ENCODE results near the gene EVC.

EVC gene

DNA sequence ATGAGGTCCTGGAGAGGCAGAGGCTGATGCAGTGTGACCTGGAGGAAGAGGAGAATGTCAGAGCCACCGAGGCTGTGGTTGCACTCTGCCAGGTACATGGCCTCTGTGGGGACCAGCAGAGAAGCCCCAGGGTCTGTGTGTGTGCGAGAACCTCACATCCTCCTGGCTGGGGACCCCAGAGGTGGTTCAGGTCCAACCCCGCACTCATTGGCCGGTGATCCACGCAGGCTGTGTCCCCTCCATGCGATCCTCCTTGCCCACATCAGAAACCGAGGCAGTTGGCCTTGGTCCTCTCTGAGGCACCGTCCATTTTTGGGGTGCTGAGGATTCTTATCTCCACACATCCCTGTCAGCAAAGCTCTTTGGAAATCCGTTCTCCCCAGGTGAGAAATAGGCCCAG is 45.3 kb downstream of the EVC start:
- Histone ChIP-seq H3K4me1 (ENCODE audit: insufficient read depth, low read length) (peaks cover 25% of the 10 kb centered on the region), H3K4me3 (ENCODE audit: low read length) (no peak overlapping the region), H3K9ac (ENCODE audit: low read depth, low read length) (no peak overlapping the region), H3K9me3 (ENCODE audit: insufficient read depth, low read depth, low read length) (no peaks in the 10 kb centered on the region), H3K36me3 (ENCODE audit: insufficient read depth, low read length) (peaks cover 35% of the 10 kb centered on the region), H3K27me3 (ENCODE audit: insufficient read depth, low read length) (no peaks in the 10 kb centered on the region), H3K27ac (ENCODE audit: low read depth, low read length) (no peak overlapping the region)
- 95% methylated on average over 9 of the region's 9 CpGs for WGBS

DNA sequence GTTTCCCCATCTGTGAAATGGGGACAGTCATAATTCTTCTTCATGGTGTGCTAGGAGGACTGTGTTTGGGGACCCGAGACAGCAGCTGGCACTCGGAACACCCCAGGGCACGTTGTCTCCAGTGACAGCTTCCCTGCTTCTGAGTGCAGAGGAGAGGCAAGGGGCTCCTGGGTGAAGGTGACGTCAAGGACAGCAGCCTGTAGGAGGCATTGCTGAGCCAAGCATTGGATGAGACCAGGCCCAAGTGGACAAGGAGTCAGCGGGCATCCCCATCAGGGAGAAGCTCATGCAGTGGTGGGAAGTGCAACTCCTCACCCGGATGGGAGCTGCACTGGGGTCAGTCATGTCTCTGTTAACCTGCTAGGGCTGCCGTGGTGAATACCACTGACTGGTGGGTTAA is 46.1 kb downstream of the EVC start:
- Histone ChIP-seq H3K9me3 (ENCODE audit: insufficient read depth, low read depth, low read length) (no peaks in the 10 kb centered on the region), H3K9ac (ENCODE audit: low read depth, low read length) (no peak overlapping the region), H3K27ac (ENCODE audit: low read depth, low read length) (no peak overlapping the region), H3K4me1 (ENCODE audit: insufficient read depth, low read length) (peaks cover 18% of the 10 kb centered on the region), H3K36me3 (ENCODE audit: insufficient read depth, low read length) (peaks cover 35% of the 10 kb centered on the region), H3K4me3 (ENCODE audit: low read length) (no peak overlapping the region), H3K27me3 (ENCODE audit: insufficient read depth, low read length) (no peaks in the 10 kb centered on the region)
- WGBS: 92% methylated on average over 7 of the region's 7 CpGs

GRCh38 chr4:5757536-5757935 is 46.5 kb downstream of the EVC start:
- H3K9ac ChIP-seq (ENCODE audit: low read depth, low read length): no peak overlapping the region
- H3K27me3 ChIP-seq (ENCODE audit: insufficient read depth, low read length): no peaks in the 10 kb centered on the region
- 95% methylated on average over 4 of the region's 4 CpGs for WGBS
- H3K4me3 ChIP-seq (ENCODE audit: low read length): no peak overlapping the region
- peaks cover 35% of the 10 kb centered on the region for H3K36me3 ChIP-seq (ENCODE audit: insufficient read depth, low read length)
- H3K27ac ChIP-seq (ENCODE audit: low read depth, low read length): no peak overlapping the region
- H3K9me3 ChIP-seq (ENCODE audit: insufficient read depth, low read depth, low read length): no peaks in the 10 kb centered on the region
- H3K4me1 ChIP-seq (ENCODE audit: insufficient read depth, low read length): peaks cover 14% of the 10 kb centered on the region

DNA sequence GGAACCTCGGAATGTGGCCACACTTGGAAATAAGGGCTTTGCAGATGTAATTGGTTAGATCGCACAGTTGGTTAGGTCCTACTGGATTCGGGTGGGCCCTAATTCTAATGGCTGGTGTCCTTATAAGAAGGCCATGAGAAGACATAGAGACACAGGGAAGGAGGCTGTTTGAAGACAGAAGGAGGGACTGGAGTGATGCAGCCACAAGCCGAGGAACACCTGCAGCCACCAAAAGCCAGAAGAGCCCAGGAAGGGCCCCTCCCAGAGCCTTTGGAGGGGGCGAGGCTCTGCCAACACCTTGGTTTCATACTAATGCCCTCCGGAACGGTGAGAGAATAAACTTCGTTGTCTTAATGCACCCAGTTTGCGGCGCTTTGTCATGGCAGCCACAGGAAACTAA is 47.0 kb downstream of the EVC start:
- no peak overlapping the region for H3K9ac ChIP-seq (ENCODE audit: low read depth, low read length)
- no peaks in the 10 kb centered on the region for H3K9me3 ChIP-seq (ENCODE audit: insufficient read depth, low read depth, low read length)
- peaks cover 10% of the 10 kb centered on the region; the same call in 1 of the 2 replicates for H3K4me1 ChIP-seq (ENCODE audit: insufficient read depth, low read length)
- WGBS: 95% methylated on average over 10 of the region's 10 CpGs
- H3K36me3 ChIP-seq (ENCODE audit: insufficient read depth, low read length): peaks cover 35% of the 10 kb centered on the region
- no peaks in the 10 kb centered on the region for H3K27me3 ChIP-seq (ENCODE audit: insufficient read depth, low read length)
- no peak overlapping the region for H3K4me3 ChIP-seq (ENCODE audit: low read length)
- H3K27ac ChIP-seq (ENCODE audit: low read depth, low read length): no peak overlapping the region

GRCh38 chr4:5758741-5759140 is 47.7 kb downstream of the EVC start:
- Histone ChIP-seq H3K36me3 (ENCODE audit: insufficient read depth, low read length) (peaks cover 33% of the 10 kb centered on the region), H3K9me3 (ENCODE audit: insufficient read depth, low read depth, low read length) (no peaks in the 10 kb centered on the region), H3K27ac (ENCODE audit: low read depth, low read length) (no peak overlapping the region), H3K27me3 (ENCODE audit: insufficient read depth, low read length) (no peaks in the 10 kb centered on the region), H3K4me1 (ENCODE audit: insufficient read depth, low read length) (0 out of 2 replicates have a peak, but pooled peaks cover 7% of the 10 kb centered on the region), H3K4me3 (ENCODE audit: low read length) (no peak overlapping the region), H3K9ac (ENCODE audit: low read depth, low read length) (no peak overlapping the region)
- WGBS: 93% methylated on average over 7 of the region's 7 CpGs

- no peak overlapping the region for H3K9ac ChIP-seq (ENCODE audit: low read depth, low read length)
- H3K9me3 ChIP-seq (ENCODE audit: insufficient read depth, low read depth, low read length): no peaks in the 10 kb centered on the region
- H3K4me3 ChIP-seq (ENCODE audit: low read length): no peak overlapping the region
- no peaks in the 10 kb centered on the region for H3K27me3 ChIP-seq (ENCODE audit: insufficient read depth, low read length)
- H3K27ac ChIP-seq (ENCODE audit: low read depth, low read length): no peak overlapping the region
- 92% methylated on average over 22 of the region's 22 CpGs for WGBS
- 0 out of 2 replicates have a peak, but pooled peaks cover 7% of the 10 kb centered on the region for H3K4me1 ChIP-seq (ENCODE audit: insufficient read depth, low read length)
- H3K36me3 ChIP-seq (ENCODE audit: insufficient read depth, low read length): peaks cover 26% of the 10 kb centered on the region
Measured at GRCh38 chr4:5759236-5760075, 48.5 kb downstream of the EVC start.

DNA sequence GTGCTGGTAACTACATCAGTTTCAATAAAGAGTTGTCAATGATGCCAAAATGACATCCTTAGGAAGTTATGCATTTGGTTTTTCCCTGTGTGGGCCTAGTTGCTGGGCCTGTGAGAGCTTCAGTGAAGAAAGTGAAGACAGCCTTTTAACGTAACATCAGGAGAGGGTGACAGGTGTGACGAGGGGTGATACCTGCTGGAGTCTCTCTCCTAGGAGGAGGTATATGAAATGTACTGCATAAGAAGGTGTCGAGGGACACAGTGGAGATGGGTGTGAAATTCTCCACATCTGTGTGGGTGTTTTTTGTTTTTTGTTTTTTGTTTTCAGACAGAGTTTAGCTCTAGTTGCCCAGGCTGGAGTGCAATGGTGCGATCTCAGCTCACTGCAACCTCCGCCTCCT is 49.2 kb downstream of the EVC start:
- H3K9me3 ChIP-seq (ENCODE audit: insufficient read depth, low read depth, low read length): no peaks in the 10 kb centered on the region
- no peaks in the 10 kb centered on the region for H3K27me3 ChIP-seq (ENCODE audit: insufficient read depth, low read length)
- 93% methylated on average over 5 of the region's 5 CpGs for WGBS
- H3K27ac ChIP-seq (ENCODE audit: low read depth, low read length): no peak overlapping the region
- H3K4me1 ChIP-seq (ENCODE audit: insufficient read depth, low read length): 0 out of 2 replicates have a peak, but pooled peaks cover 7% of the 10 kb centered on the region
- H3K36me3 ChIP-seq (ENCODE audit: insufficient read depth, low read length): peaks cover 25% of the 10 kb centered on the region
- no peak overlapping the region for H3K9ac ChIP-seq (ENCODE audit: low read depth, low read length)
- no peak overlapping the region for H3K4me3 ChIP-seq (ENCODE audit: low read length)

GRCh38 chr4:5760936-5761480 is 50.0 kb downstream of the EVC start:
- H3K9ac ChIP-seq (ENCODE audit: low read depth, low read length): no peak overlapping the region
- 88% methylated on average over 9 of the region's 9 CpGs for WGBS
- no peaks in the 10 kb centered on the region for H3K27me3 ChIP-seq (ENCODE audit: insufficient read depth, low read length)
- 0 out of 2 replicates have a peak, but pooled peaks cover 7% of the 10 kb centered on the region for H3K4me1 ChIP-seq (ENCODE audit: insufficient read depth, low read length)
- peaks cover 22% of the 10 kb centered on the region; the same call in 1 of the 2 replicates for H3K36me3 ChIP-seq (ENCODE audit: insufficient read depth, low read length)
- H3K9me3 ChIP-seq (ENCODE audit: insufficient read depth, low read depth, low read length): no peaks in the 10 kb centered on the region
- no peak overlapping the region for H3K4me3 ChIP-seq (ENCODE audit: low read length)
- no peak overlapping the region for H3K27ac ChIP-seq (ENCODE audit: low read depth, low read length)

DNA sequence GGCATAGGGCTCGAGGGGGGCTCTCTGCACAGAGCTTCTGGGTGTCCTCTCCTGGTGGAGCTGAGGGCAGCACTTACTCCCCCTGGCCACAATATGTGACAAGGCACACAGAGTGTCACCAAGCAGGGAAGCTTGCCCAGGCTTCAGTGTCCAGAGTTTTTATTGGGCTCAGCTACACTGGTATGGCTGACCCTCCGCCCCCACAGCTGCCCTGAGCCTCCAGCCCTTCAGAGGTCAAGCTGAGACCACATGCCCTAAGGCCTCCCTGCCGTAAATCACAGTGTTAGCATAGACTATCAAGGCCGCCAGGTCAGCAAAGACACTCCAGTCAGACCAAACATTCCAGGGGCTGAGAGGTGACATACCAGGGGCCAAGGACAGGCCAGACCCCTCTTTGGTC is 59.0 kb downstream of the EVC start:
- Histone ChIP-seq H3K27me3 (ENCODE audit: insufficient read depth, low read length) (no peaks in the 10 kb centered on the region), H3K9me3 (ENCODE audit: insufficient read depth, low read depth, low read length) (peaks cover 28% of the 10 kb centered on the region), H3K4me3 (ENCODE audit: low read length) (no peak overlapping the region), H3K36me3 (ENCODE audit: insufficient read depth, low read length) (peaks cover 23% of the 10 kb centered on the region), H3K9ac (ENCODE audit: low read depth, low read length) (no peak overlapping the region), H3K4me1 (ENCODE audit: insufficient read depth, low read length) (no peaks in the 10 kb centered on the region; the same call in 1 of the 2 replicates), H3K27ac (ENCODE audit: low read depth, low read length) (no peak overlapping the region)
- 89% methylated on average over 4 of the region's 4 CpGs for WGBS

GRCh38 chr4:5772528-5773270 is 61.7 kb downstream of the EVC start:
- Histone ChIP-seq H3K9me3 (ENCODE audit: insufficient read depth, low read depth, low read length) (peaks cover 53% of the 10 kb centered on the region), H3K27me3 (ENCODE audit: insufficient read depth, low read length) (no peaks in the 10 kb centered on the region), H3K9ac (ENCODE audit: low read depth, low read length) (no peak overlapping the region), H3K4me1 (ENCODE audit: insufficient read depth, low read length) (no peaks in the 10 kb centered on the region; the same call in 1 of the 2 replicates), H3K4me3 (ENCODE audit: low read length) (no peak overlapping the region), H3K27ac (ENCODE audit: low read depth, low read length) (no peak overlapping the region), H3K36me3 (ENCODE audit: insufficient read depth, low read length) (peaks cover 41% of the 10 kb centered on the region)
- WGBS: 89% methylated on average over 9 of the region's 9 CpGs

DNA sequence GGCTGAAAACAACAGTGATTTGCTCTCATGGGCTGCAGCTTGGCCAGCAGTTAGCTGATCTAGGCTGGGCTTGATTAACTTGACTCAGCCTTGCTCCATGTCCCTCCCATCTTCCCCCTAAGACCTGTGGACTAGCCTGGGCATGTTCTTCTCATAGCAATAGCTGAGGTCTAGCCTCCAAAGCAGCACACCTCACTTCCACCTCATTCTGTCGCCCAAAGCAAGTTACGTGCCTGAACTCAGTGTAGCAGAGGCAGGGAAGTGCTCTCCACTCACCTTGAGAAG is 62.2 kb downstream of the EVC start:
- 98% methylated on average over 2 of the region's 2 CpGs for WGBS
- Histone ChIP-seq H3K36me3 (ENCODE audit: insufficient read depth, low read length) (peaks cover 36% of the 10 kb centered on the region), H3K4me1 (ENCODE audit: insufficient read depth, low read length) (no peaks in the 10 kb centered on the region; the same call in 1 of the 2 replicates), H3K27me3 (ENCODE audit: insufficient read depth, low read length) (no peaks in the 10 kb centered on the region), H3K9ac (ENCODE audit: low read depth, low read length) (no peak overlapping the region), H3K27ac (ENCODE audit: low read depth, low read length) (no peak overlapping the region), H3K9me3 (ENCODE audit: insufficient read depth, low read depth, low read length) (peaks cover 48% of the 10 kb centered on the region), H3K4me3 (ENCODE audit: low read length) (no peak overlapping the region)

Measured in HUES64 (cell line).